ENCODE results near the gene SYNJ2. TPM values are rescaled to one million over a fixed set of nuclear protein-coding genes. Genes with fewer than 3 reads are reported as not detected.

The SYNJ2 gene
- total and polyA plus RNA-seq, 11 donors, result 7.5 to 27.0 (median 18.2) TPM

- H3K36me3 ChIP-seq, result peaks cover 0 to 26% (median 10%) of the 10 kb centered on the region in 9 donors
- H3K27ac ChIP-seq, result no peak overlapping the region
- intact Hi-C loops (cut with DNase I), result no loop called here
- no peaks in the 10 kb centered on the region for H3K27me3 ChIP-seq
- 97 to 98% (median 97%) methylated on average over 2 of the region's 2 CpGs for WGBS, 4 donors
- H3K4me1 ChIP-seq, result no peaks in the 10 kb centered on the region
- TF ChIP-seq POLR2A (IDR thresholded peaks at IDR 0.05) (no peak), CTCF (IDR thresholded peaks at IDR 0.05) (no peak)
- DNase-seq (no peak), ATAC-seq (no peak)
- H3K9me3 ChIP-seq, result peaks cover 0 to 3% (median 0%) of the 10 kb centered on the region in 12 donors
- no peak overlapping the region for H3K4me3 ChIP-seq
Measured at GRCh38 chr6:158125271-158125670, 143.6 kb downstream of the SYNJ2 start.

- WGBS, 4 donors, result 44 to 64% (median 56%) methylated on average over 1 of the region's 1 CpG
- H3K4me3 ChIP-seq, result no peak overlapping the region
- TF ChIP-seq POLR2A (IDR thresholded peaks at IDR 0.05), result no peak
- TF ChIP-seq CTCF (IDR thresholded peaks at IDR 0.05), result peak in 5 of 12 donors; percentile 16 to 28 (median 23)
- no peak for ATAC-seq
- H3K27me3 ChIP-seq, result no peaks in the 10 kb centered on the region
- intact Hi-C loops (cut with DNase I), result no loop called here
- no peak for DNase-seq
- peaks cover 0 to 10% (median 0%) of the 10 kb centered on the region in 9 donors for H3K36me3 ChIP-seq
- no peak overlapping the region for H3K27ac ChIP-seq
- H3K4me1 ChIP-seq, result no peaks in the 10 kb centered on the region
- H3K9me3 ChIP-seq, result no peaks in the 10 kb centered on the region
Measured at GRCh38 chr6:158131926-158132325, 150.3 kb downstream of the SYNJ2 start.

- DNase-seq, result no peak
- no peak for TF ChIP-seq POLR2A (IDR thresholded peaks at IDR 0.05)
- TF ChIP-seq CTCF (IDR thresholded peaks at IDR 0.05), result no peak
- ATAC-seq, result no peak
- Histone ChIP-seq H3K27me3 (no peaks in the 10 kb centered on the region), H3K36me3 (peaks cover 0 to 59% (median 29%) of the 10 kb centered on the region in 9 donors), H3K4me3 (no peak overlapping the region), H3K27ac (no peak overlapping the region), H3K9me3 (no peaks in the 10 kb centered on the region), H3K4me1 (no peaks in the 10 kb centered on the region)
- intact Hi-C loops (cut with DNase I), result no loop called here
Measured at GRCh38 chr6:158142789-158143188, 161.1 kb downstream of the SYNJ2 start.

- no peak for DNase-seq
- intact Hi-C loops (cut with DNase I), result no loop called here
- peaks cover 0 to 62% (median 29%) of the 10 kb centered on the region in 9 donors for H3K36me3 ChIP-seq
- TF ChIP-seq POLR2A (IDR thresholded peaks at IDR 0.05), result no peak
- peak in 1 of 12 donors; percentile 6 for TF ChIP-seq CTCF (IDR thresholded peaks at IDR 0.05)
- H3K27me3 ChIP-seq, result no peaks in the 10 kb centered on the region
- H3K4me1 ChIP-seq, result no peaks in the 10 kb centered on the region
- H3K27ac ChIP-seq, result no peak overlapping the region
- ATAC-seq, result no peak
- H3K4me3 ChIP-seq, result no peak overlapping the region
- WGBS, 4 donors, result 54 to 76% (median 66%) methylated on average over 1 of the region's 1 CpG
- H3K9me3 ChIP-seq, result no peaks in the 10 kb centered on the region
Measured at GRCh38 chr6:158143700-158144099, 162.0 kb downstream of the SYNJ2 start.

Other genes starting within 250 kb of the SYNJ2 start
- gene SNX9, start 158.6 kb upstream of the SYNJ2 start, total RNA-seq, result 10 to 100 TPM; 27.6 to 44.0 (median 32.7) TPM
- 10 to 100 TPM; 15.4 to 30.2 TPM for gene SNX9, start 158.6 kb upstream of the SYNJ2 start, polyA plus RNA-seq
- 1 to 10 TPM; 3.7 to 7.0 (median 5.5) TPM for gene SERAC1, start 186.4 kb downstream of the SYNJ2 start, total RNA-seq
- gene SERAC1, start 186.4 kb downstream of the SYNJ2 start, polyA plus RNA-seq, result 1 to 10 TPM; 1.5 to 5.6 TPM
- gene GTF2H5, start 186.5 kb downstream of the SYNJ2 start, total RNA-seq, result 10 to 100 TPM in 7 of 9 donors, 1 to 10 TPM in 2; 2.6 to 32.0 (median 25.8) TPM
- 1 to 10 TPM; 4.4 to 6.4 TPM for gene GTF2H5, start 186.5 kb downstream of the SYNJ2 start, polyA plus RNA-seq

Data from heart left ventricle (tissue), 16 donors.